GM12872 (cell line): ENCODE results near the gene LCLAT1.

Source experiments
- TF ChIP-seq, protein P1 (sequence below): IDR thresholded peaks from 3 replicates; pipeline ENCODE4 v1.5.1; 2011; ENCODE audit warnings: low read depth, mild to moderate bottlenecking, low read length, moderate library complexity; ENCODE audit not compliant: insufficient read depth

The LCLAT1 gene

DNA sequence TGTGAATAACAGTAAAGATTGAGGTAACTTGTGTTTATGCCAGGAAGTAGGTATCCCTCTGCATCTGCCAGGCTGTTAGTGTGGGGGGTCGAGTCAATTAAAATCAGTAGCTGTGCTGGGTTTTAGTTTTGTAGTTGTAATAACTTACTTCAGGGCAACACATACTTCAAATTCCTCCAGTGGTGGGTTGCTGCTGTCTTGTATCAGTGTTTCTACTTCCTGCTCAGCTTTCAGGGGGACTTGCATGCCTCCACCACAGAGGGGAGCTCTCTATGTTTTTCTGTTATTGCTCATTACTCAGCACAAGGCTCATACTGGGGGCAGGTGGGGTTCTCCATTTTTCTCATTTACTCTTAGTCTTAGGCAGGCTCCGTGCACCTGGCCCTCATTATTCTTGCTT, 223.4 kb downstream of the LCLAT1 start:
- TF ChIP-seq, protein P1, sequence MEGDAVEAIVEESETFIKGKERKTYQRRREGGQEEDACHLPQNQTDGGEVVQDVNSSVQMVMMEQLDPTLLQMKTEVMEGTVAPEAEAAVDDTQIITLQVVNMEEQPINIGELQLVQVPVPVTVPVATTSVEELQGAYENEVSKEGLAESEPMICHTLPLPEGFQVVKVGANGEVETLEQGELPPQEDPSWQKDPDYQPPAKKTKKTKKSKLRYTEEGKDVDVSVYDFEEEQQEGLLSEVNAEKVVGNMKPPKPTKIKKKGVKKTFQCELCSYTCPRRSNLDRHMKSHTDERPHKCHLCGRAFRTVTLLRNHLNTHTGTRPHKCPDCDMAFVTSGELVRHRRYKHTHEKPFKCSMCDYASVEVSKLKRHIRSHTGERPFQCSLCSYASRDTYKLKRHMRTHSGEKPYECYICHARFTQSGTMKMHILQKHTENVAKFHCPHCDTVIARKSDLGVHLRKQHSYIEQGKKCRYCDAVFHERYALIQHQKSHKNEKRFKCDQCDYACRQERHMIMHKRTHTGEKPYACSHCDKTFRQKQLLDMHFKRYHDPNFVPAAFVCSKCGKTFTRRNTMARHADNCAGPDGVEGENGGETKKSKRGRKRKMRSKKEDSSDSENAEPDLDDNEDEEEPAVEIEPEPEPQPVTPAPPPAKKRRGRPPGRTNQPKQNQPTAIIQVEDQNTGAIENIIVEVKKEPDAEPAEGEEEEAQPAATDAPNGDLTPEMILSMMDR, result no peak

DNA sequence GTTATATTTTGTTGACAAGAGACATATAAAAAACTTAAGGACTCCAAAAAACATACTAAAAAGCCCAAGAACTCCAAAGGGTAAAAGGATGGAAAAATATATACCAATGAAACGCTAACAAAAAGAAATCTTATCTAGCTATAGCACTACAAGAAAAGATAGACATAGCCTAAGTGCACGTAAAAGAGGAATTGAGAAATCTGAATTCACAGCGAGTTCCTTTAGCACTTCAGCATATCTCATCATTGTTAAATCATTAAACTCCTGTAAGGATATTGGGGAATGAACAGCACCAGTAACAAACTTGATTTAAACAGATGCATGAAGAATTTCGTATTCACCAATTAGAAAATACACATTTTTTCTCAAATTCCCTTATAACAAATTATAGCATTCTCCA, 226.1 kb downstream of the LCLAT1 start:
- TF ChIP-seq, protein P1, result no peak

DNA sequence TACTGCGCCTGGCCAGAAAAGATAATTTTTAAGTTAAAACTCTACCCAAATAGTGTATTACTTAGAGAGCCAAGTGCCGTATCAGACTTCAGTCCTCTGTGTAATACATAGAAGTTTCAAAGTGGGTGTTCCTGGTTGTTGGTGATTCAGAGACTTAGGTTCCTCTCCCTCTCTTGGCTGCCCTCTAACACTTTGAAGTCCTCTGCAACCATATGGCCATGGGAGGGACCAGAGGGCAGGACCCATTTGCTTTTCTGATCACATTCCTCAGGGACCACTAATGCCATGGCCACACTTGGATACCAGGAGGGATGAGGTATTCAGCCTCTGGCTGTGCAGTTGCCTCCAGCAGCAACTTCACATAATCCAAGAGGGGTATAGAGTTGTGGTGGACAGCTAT, 228.7 kb downstream of the LCLAT1 start:
- TF ChIP-seq, protein P1, result no peak

DNA sequence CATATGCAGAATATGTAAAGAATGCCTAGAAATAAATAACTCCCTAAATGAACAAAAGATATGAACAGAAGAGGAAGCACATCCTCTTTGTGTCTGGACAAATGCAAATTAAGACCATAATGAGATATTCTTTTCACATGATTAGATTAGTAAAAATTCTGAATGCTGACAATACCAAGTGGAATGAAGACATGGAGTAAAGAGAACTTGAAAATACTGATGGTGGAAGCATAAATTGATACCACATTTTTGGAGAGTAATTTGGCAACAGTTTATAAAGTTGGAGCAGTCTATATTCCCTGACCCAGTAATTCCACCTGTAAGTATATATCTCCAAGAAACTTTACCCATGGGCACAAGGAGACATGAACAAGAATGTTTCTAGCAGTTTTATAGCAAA, 230.2 kb downstream of the LCLAT1 start:
- TF ChIP-seq, protein P1, result no peak

DNA sequence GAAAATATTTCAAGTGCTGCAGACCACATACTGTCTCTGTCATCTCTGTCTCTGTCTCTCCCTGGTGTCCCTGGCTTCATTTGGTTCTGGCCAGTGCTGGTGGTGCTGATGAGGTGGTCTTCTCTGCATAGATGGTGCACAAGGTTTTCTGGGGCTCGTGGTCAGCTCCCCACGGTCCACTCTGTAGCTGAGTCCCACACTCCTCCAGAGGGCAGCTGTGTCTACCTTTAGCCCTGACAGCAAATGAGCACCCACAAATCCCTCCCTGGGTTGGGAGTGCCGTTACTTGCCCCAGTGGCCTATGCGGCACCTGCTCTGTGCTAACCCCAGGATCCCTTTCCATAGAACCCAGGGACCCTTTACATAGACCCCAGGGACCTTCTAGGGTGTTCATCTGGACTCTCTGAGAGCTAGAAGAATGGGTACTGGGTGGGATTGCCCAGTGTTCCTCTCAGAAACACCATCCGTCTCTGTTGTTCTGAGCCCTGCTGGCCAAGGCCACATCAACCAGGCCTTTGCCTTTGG, 230.9 kb downstream of the LCLAT1 start:
- TF ChIP-seq, protein P1, result no peak

DNA sequence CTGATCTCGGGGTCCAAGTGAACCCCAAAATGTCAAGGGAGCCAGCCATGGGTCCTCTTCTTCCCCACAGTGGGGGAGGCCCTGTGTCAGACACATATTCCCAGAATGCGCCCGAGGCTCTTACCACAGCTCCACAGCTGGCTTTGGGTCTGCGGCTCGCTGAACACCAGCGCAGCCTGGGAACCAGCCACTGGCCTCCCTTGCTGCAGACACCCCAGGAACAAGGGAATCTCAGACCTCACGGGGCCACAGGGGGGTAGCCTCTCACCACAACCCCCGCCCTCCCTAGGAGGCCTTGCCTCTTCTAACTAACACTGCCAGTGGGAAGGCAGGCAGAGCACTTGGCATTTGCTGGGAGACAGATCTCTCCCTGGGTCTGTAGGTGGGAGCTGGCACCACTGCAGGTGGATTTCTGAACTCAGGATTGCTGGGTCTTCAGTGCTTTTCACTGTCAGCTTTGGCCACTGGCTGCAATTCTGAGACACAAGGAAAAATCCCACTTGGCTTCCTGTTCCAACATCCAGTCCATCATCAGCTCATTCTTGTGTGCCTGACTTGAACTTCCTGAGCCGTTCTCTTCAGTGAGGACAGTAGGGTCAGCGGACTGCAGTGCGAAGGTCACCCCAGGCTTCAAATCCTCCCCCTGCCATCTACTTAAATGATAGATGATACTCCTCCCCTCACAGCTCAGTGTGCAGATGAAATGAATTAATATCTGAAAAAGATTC, 231.5 kb downstream of the LCLAT1 start:
- TF ChIP-seq, protein P1, result no peak

DNA sequence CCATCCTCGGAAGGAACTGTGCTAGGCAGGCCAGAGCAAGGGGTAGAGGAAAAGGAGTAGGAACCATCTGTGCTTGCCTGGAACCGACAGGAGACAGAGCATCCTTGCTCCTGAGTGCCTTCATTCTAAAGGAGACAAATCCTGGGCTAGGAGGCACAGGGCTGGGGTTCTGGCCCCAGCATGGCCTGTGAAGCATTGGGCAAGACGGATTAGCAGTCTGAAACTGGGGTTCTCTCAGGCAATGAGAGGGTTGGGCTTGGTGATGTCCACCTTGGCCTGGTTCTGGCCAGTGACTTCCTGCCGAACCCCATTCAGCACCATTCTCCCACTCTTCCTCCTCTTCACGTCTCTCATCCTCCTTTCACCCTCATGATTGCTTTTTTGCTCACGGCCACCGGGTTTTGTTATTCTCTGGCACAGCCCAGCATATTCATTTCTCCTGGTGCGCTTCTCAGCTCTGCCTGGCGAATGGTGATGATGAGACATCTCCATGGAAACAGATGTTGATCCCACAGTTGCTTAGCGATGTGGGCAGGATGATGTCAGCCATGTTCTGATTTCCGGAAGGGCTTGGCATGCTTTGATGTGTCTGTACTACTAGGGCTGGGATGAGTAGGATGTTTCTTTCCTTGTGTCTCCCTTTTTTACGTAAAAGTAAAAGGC, 232.5 kb downstream of the LCLAT1 start:
- TF ChIP-seq, protein P1, result no peak
